Transverse colon (tissue), 3 donors: Measurements from ENCODE around the gene MMP21.

Source experiments
- EP300 ChIP-seq: sonication (generic); formaldehyde crosslinking; IDR thresholded peaks from one replicate; pipeline ENCODE4 v1.6.1; 2017; ENCODE audit warnings: antibody characterized with exemption, low read depth
- TF ChIP-seq, protein P1 (sequence below), 5 experiments: fragments of 200-600 bp in 3 of 5; fragments of 450-650 bp in 2 of 5; sonication (generic) in 3 of 5; IDR thresholded peaks; 1 replicate in 2 of 5; 2 replicates in 3 of 5; pipeline ENCODE4 v1.5.1; 2016 to 2017; ENCODE audit warnings: antibody characterized with exemption in 5 of 5, inconsistent platforms in 3 of 5, mild to moderate bottlenecking in 2 of 5, moderate library complexity in 1 of 5

GRCh38 chr10:125802131-125802530, 26.5 kb upstream of the MMP21 start:
- TF ChIP-seq EP300 = no peak
- TF ChIP-seq, protein P1, sequence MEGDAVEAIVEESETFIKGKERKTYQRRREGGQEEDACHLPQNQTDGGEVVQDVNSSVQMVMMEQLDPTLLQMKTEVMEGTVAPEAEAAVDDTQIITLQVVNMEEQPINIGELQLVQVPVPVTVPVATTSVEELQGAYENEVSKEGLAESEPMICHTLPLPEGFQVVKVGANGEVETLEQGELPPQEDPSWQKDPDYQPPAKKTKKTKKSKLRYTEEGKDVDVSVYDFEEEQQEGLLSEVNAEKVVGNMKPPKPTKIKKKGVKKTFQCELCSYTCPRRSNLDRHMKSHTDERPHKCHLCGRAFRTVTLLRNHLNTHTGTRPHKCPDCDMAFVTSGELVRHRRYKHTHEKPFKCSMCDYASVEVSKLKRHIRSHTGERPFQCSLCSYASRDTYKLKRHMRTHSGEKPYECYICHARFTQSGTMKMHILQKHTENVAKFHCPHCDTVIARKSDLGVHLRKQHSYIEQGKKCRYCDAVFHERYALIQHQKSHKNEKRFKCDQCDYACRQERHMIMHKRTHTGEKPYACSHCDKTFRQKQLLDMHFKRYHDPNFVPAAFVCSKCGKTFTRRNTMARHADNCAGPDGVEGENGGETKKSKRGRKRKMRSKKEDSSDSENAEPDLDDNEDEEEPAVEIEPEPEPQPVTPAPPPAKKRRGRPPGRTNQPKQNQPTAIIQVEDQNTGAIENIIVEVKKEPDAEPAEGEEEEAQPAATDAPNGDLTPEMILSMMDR (IDR thresholded peaks at IDR 0.05) = no peak
